GM19395 (cell line): ENCODE data around the gene SUMO3.

ENCODE experiments used
- ATAC-seq: cut with Tn5 transposase; IDR thresholded peaks from one replicate; pipeline ENCODE4 v1.9.1; 2021; ENCODE audit warnings: mild to moderate bottlenecking, moderate library complexity; ENCODE audit not compliant: unreplicated experiment

Gene SUMO3

DNA sequence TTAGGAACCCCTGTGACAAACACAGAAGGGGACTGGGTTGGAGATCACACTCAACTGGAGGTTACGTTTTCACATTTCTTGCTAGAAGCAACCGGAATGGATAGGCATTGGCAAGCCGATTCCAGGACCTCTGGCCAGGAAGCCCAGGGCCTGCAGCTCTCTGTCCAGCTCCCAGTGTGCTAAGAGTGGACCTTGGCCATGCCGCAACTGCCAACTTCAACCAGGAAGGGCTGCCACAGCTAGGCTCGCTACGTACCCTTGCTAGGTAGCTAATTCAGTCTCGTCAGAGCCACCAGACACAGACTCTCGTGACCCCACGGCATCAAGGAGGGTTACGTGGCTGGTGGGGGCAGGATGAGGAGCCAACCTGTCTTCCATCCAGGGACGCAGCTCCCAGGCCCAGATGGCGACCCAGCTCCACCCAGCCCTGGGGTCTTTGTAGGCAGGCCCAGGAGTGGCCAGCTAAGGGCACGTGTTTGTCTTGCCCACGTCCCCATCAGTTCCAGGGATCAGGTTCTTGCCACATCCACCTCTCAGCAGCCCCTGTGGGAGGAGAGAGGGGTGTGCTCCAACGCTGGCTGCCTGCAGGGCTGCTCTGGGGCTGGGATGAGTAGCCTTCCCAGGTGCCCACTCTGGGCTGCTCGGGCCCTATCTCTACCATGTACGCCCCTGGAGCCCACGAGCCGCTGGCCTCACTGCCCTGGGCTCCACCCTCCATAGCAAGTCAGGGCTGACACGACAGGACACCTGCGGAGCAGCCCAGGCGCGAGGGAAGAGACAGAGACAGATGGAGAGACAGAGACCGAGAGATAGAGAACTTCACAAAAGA, 55.4 kb downstream of the SUMO3 start:
- no peak for ATAC-seq

GRCh38 chr21:44761747-44762208, 56.1 kb downstream of the SUMO3 start:
- no peak for ATAC-seq

DNA sequence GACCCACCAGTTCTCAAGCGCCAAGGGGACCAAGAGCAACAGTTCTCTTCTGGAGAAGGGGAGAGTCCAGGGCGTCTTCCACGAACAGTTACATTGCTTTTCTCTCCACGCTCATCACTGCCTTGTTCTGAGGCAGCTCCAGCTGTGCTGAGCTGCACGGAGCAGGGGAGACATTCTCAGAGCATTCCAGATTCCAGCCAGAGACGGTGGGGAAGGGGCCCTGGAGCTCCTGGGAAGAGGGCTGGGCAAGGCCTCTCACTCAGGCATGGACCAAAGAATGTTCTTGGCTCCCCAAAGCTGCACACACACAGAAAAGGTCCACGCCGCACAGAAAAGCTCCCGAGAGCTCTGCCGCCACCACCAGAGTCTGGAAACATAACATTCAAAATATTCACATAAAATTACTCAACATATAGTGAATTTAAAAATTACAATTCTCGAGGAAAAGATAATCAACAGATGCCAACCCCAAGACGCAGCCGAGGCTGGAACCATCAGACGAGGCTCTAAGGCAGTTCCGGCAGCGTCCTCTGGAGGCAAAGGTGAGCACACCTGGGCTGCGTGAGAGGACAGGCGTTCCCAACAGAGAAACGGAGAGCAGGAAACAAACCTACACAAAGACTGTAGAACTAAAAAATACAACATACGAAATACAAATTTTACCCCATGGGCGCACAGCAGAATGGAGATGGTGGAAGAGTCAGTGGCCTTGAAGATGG, 56.7 kb downstream of the SUMO3 start:
- no peak for ATAC-seq

DNA sequence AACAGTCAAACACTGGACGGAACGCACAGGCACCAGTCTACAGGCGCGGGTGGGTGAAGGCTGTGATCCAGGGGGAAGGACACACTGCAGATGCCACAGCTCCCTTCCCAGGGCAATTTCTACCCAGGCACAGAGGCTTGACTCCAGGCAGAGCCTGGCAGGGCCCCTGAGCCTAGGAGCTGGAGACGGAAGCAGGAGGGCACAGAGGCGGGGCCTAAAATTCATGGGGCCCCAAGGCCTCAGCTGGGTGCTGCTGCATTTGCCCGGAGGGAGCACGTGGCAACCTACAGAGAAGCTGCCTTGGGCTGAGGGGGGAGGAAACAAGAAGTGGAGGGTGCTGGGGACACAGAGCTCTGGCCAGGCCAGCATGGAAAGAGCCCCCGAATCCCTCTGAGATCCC, 57.5 kb downstream of the SUMO3 start:
- no peak for ATAC-seq

DNA sequence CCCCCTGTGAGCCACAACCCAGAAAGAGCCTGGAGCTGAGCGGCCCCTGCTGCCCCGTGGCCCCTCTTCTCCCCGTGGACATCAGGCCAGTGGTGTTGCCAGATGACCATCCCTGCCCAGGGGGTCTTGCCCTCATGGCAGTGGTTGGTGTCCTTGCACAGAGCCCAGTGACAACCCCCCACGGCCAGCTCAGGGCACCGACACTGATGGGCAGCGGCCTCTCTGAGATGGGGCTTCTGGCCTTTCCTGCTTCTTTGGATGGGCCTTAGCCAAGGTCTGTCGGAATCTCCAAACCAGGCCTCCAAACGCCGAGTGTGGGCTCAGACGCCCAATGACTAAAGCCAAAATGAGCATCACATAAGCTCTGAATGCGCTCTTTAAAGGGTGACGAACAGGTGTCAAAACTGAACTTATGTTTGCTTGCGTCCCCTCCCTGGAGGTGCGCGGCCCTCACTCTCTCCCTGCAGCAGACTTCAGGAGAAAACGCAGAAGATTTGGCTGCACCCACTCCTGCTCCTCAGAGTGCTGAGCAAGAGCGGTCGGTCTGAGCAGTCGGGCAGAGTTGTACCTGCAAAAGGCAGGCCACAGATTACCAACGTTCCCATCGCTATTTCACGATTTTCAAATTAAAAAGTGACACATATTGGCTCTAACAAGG, 58.1 kb downstream of the SUMO3 start:
- ATAC-seq = no peak

DNA sequence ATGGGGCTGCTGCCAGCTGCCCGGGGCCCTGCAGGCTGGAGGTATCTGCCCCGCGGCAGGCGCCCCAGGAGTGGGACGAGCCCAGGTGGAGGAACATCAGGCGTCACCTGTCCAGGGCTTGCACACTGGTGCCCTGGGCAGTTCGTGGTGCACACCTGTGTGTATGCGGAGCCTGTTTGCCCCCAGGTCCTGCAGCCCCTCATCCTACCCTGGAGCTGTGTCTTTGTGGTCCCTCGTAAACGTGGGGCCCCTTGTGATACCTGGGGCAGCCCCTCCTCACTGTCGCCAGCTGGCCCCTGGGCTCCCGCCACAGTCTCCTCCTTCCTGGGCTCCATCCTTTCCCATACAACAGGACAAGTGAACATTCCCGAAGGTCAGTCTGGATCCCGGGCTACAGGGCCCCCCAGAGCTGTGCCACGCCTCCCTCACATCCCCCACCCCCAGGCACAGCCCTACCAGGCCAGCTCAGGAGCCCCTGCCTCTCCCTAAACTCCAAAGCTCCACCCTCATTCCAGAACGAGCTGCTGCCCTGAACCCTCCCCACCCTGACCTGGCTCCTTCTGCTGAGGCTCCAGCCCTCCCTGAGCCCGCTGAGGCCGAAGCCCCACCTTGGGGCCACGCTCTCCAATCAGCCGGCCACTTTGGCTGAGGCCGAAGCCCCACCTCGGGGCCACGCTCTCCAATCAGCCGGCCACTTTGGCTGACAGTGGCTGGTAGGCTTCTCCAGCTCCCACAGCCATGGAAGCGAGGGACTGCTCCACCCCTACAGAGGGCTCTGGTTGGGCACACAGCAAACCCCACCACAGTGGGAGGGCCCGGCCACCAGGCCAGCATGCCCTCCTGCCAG, 58.9 kb downstream of the SUMO3 start:
- ATAC-seq = no peak

- ATAC-seq = no peak
Observed at GRCh38 chr21:44758141-44758561, 59.7 kb downstream of the SUMO3 start.

DNA sequence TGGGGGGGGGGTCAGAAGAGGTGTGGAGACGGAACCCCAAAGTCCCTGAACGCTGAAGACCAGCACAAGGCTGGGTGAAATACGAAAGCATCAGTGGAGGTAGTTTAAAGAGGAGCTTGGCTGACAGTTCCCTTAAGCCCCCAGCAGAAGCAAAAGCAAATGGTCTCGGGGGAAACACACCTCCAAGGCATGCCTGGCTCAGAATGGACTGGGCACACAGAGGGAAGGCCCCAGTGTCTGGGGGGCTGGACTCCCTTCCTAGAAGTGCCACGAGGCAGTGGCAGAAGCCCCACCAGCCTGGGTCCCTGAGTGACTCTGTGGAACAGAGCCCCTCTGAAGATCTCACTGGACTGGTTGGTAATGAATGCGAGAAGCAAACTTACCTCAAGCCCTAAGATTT, 60.1 kb downstream of the SUMO3 start:
- ATAC-seq = no peak

DNA sequence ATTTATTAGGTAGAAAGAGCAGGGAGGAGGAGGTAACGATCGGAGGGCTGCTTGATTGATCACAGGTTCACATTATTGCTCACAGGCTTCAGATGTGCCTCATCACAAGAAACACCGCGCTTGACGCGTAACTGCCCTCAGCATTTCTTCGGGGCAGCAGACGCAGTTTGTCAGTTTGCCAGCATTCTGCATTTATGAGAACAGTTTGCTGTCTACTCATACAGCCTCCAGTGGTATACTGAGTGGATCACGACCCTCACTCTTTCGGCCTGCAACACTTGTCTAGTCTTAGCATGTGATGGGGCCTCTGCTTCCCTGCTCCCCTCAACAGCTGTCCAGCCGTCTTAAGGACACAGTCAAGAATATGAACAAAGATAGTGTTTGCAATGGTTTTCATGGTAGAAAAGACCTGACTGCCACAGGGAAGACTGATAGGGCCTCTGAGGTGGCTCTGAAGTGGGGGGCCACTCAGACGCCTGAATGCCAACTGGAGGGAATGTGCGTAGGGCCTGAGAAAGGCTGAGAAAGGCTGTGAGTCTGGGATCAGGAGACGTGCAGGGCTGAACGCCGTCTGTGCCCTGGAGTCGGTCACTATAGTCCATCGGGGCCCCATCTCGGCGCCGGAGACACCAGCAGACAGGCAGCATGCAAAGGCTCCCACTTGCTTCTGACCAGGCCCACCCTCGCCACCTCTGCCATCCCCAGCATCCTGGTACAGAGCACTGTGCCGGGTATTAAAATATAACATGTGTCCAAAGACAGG, 61.3 kb downstream of the SUMO3 start:
- no peak for ATAC-seq
